OCI-LY7 (cell line): ENCODE results near the gene RPL3. TPM values are rescaled to one million over a fixed set of nuclear protein-coding genes. Genes with fewer than 3 reads are reported as not detected.

Experiments used
- BruUV-seq: library from RNA; stranded (reverse); fragments of 400-500 nt; replicated peaks from 2 replicates; lab custom pipeline; 2021; lab: Mats Ljungman, UMichigan
- CTCF ChIA-PET: fragments of 300-600 bp; sonication (Branson Sonifier 250); formaldehyde crosslinking; loops from one replicate; lab custom pipeline; 2022; ENCODE audit warnings: antibody characterized with exemption; ENCODE audit not compliant: unreplicated experiment; lab: Charles Lee
- POLR2A ChIA-PET: fragments of 300-600 bp; sonication (Branson Sonifier 250); formaldehyde crosslinking; loops from one replicate; lab custom pipeline; 2022; ENCODE audit warnings: antibody characterized with exemption; lab: Charles Lee
- DNase-seq: peaks from one replicate; pipeline ENCODE4 v3.0.0-alpha.2; 2015; ENCODE audit warnings: low spot score
- H2AFZ ChIP-seq: fragments of 200-600 bp; sonication (generic), shearing (Covaris generic); 2 replicates; pipeline ENCODE4 v1.6.1; 2014; ENCODE audit warnings: mild to moderate bottlenecking, antibody characterized with exemption, low read length, moderate library complexity
- H3K27ac ChIP-seq: fragments of 200-600 bp; sonication (generic); 2 replicates; pipeline ENCODE4 v1.5.1; 2014; ENCODE audit warnings: mixed run types, low read depth, mild to moderate bottlenecking, moderate library complexity, low read length, inconsistent platforms; ENCODE audit not compliant: poor library complexity, severe bottlenecking
- H3K36me3 ChIP-seq: fragments of 200-600 bp; sonication (generic); 2 replicates; pipeline ENCODE4 v1.6.1; 2014; ENCODE audit warnings: mild to moderate bottlenecking, antibody characterized with exemption, low read length, moderate library complexity, mixed read lengths; ENCODE audit not compliant: insufficient read depth
- H3K4me1 ChIP-seq: fragments of 200-600 bp; sonication (generic); 2 replicates; pipeline ENCODE4 v1.5.1; 2014; ENCODE audit warnings: mild to moderate bottlenecking, low read length; ENCODE audit not compliant: insufficient read depth, poor library complexity, severe bottlenecking
- H3K4me2 ChIP-seq: fragments of 200-600 bp; sonication (generic); 2 replicates; pipeline ENCODE4 v1.6.1; 2014; ENCODE audit warnings: mild to moderate bottlenecking, low read length
- H3K4me3 ChIP-seq: fragments of 200-600 bp; sonication (generic); 2 replicates; pipeline ENCODE4 v1.5.1; 2014; ENCODE audit warnings: mild to moderate bottlenecking, low read depth, low read length; ENCODE audit not compliant: poor library complexity, severe bottlenecking
- H3K79me2 ChIP-seq: fragments of 200-600 bp; sonication (generic); 2 replicates; pipeline ENCODE4 v1.6.1; 2016; ENCODE audit warnings: low read depth, mild to moderate bottlenecking, low read length, moderate library complexity, mixed read lengths; ENCODE audit not compliant: insufficient read depth
- H3K9me2 ChIP-seq: fragments of 200-600 bp; sonication (generic); 2 replicates; pipeline ENCODE4 v1.6.1; 2016; ENCODE audit warnings: mild to moderate bottlenecking, low read length, mixed read lengths; ENCODE audit not compliant: insufficient read depth
- H3K9me3 ChIP-seq: fragments of 200-600 bp; sonication (generic); 2 replicates; pipeline ENCODE4 v1.6.1; 2014; ENCODE audit warnings: mild to moderate bottlenecking, mixed run types, low read length, mixed read lengths
- H4K20me1 ChIP-seq: fragments of 200-600 bp; sonication (generic); 2 replicates; pipeline ENCODE4 v1.6.1; 2014; ENCODE audit warnings: mild to moderate bottlenecking, antibody characterized with exemption, low read length, moderate library complexity, mixed read lengths; ENCODE audit not compliant: insufficient read depth
- EZH2phosphoT487 ChIP-seq: fragments of 200-600 bp; sonication (generic); IDR thresholded peaks from 2 replicates; pipeline ENCODE4 v1.6.1; 2018; ENCODE audit warnings: low read depth, borderline replicate concordance, mild to moderate bottlenecking, mixed run types, antibody characterized with exemption, low read length, moderate library complexity, mixed read lengths
- intact Hi-C: fragments of 100-400 bp; cut with micrococcal nuclease; formaldehyde crosslinking; loops from one replicate; pipeline ENCODE4 v1.10.0; 2022; ENCODE audit not compliant: unreplicated experiment
- total RNA-seq, 2 experiments: library from RNA; depleted of rRNA in 1 of 2; stranded (reverse); fragments of >200 nt in 1 of 2; shearing (Covaris generic) in 1 of 2; gene quantifications; 2 replicates each; pipeline ENCODE4 v1.2.3, GENCODE V29; 2014 to 2022
- TF ChIP-seq, protein P1 (sequence below): fragments of 200-600 bp; sonication (generic); conservative IDR thresholded peaks from 2 replicates; pipeline ENCODE4 v1.5.1; 2014; ENCODE audit warnings: mild to moderate bottlenecking, antibody characterized with exemption, low read length, moderate library complexity, mixed read lengths

Gene RPL3
- total RNA-seq, 2 experiments from 2014 or later, result 2,313 to 2,457 TPM

GRCh38 chr22:39282645-39283321, 36.6 kb downstream of the RPL3 start:
- POLR2A ChIA-PET, result no interaction called here
- BruUV-seq, result no TSS peak
- H3K79me2 ChIP-seq, result no peaks in the 10 kb centered on the region
- H3K4me2 ChIP-seq, result no peak overlapping the region
- no peaks in the 10 kb centered on the region for H3K9me2 ChIP-seq
- intact Hi-C loops, result no loop called here
- H3K27ac ChIP-seq, result no peak overlapping the region
- CTCF ChIA-PET, result no interaction called here
- TF ChIP-seq, protein P1, sequence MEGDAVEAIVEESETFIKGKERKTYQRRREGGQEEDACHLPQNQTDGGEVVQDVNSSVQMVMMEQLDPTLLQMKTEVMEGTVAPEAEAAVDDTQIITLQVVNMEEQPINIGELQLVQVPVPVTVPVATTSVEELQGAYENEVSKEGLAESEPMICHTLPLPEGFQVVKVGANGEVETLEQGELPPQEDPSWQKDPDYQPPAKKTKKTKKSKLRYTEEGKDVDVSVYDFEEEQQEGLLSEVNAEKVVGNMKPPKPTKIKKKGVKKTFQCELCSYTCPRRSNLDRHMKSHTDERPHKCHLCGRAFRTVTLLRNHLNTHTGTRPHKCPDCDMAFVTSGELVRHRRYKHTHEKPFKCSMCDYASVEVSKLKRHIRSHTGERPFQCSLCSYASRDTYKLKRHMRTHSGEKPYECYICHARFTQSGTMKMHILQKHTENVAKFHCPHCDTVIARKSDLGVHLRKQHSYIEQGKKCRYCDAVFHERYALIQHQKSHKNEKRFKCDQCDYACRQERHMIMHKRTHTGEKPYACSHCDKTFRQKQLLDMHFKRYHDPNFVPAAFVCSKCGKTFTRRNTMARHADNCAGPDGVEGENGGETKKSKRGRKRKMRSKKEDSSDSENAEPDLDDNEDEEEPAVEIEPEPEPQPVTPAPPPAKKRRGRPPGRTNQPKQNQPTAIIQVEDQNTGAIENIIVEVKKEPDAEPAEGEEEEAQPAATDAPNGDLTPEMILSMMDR, result no peak
- no peak for TF ChIP-seq EZH2phosphoT487
- H3K36me3 ChIP-seq, result no peaks in the 10 kb centered on the region
- H3K9me3 ChIP-seq, result no peaks in the 10 kb centered on the region
- H3K4me1 ChIP-seq, result peaks cover 6% of the 10 kb centered on the region
- H3K4me3 ChIP-seq, result no peak overlapping the region
- no peak for DNase-seq
- no peak overlapping the region for H2AFZ ChIP-seq
- H4K20me1 ChIP-seq, result no peaks in the 10 kb centered on the region

DNA sequence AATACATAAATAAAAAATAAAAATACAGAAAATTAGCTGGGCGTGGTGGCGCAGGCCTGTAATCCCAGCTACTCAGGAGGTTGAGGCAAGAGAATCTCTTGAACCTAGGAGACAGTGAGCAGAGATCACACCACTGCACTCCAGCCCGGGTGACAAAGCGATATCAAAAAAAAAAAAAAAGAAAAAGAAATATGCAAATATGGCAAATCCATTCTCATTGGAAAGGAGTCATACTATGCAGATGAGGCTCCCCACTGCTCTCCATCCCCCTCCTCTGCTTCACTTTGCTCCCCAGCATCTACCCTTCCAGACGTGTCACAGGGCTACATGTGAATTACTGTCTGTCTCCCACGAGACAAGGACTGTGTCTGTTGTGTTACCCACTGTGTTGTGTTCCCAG, 38.3 kb downstream of the RPL3 start:
- Histone ChIP-seq H3K79me2 (no peaks in the 10 kb centered on the region), H2AFZ (no peak overlapping the region), H3K4me1 (no peaks in the 10 kb centered on the region), H3K36me3 (no peaks in the 10 kb centered on the region), H3K4me2 (no peak overlapping the region), H4K20me1 (no peaks in the 10 kb centered on the region), H3K4me3 (no peak overlapping the region), H3K9me2 (no peaks in the 10 kb centered on the region), H3K27ac (no peak overlapping the region), H3K9me3 (peaks cover 6% of the 10 kb centered on the region; the same call in 1 of the 2 replicates)
- CTCF ChIA-PET, result no interaction called here
- POLR2A ChIA-PET, result no interaction called here
- BruUV-seq, result no TSS peak
- intact Hi-C loops, result no loop called here
- TF ChIP-seq, protein P1, result no peak
- DNase-seq, result no peak

GRCh38 chr22:39280250-39280649, 39.2 kb downstream of the RPL3 start:
- no peaks in the 10 kb centered on the region for H3K79me2 ChIP-seq
- intact Hi-C loops, result no loop called here
- TF ChIP-seq EZH2phosphoT487, result no peak
- TF ChIP-seq, protein P1, result no peak
- DNase-seq, result no peak
- H3K4me2 ChIP-seq, result no peak overlapping the region
- no peaks in the 10 kb centered on the region for H3K9me2 ChIP-seq
- H3K9me3 ChIP-seq, result peaks cover 6% of the 10 kb centered on the region; the same call in 1 of the 2 replicates
- H3K4me3 ChIP-seq, result no peak overlapping the region
- CTCF ChIA-PET, result no interaction called here
- H3K27ac ChIP-seq, result no peak overlapping the region
- no TSS peak for BruUV-seq
- H2AFZ ChIP-seq, result no peak overlapping the region
- POLR2A ChIA-PET, result no interaction called here
- H3K36me3 ChIP-seq, result no peaks in the 10 kb centered on the region
- H4K20me1 ChIP-seq, result no peaks in the 10 kb centered on the region
- H3K4me1 ChIP-seq, result no peaks in the 10 kb centered on the region
